PC-3 (cell line): ENCODE data around the gene TMEM267. TPM values are rescaled to one million over a fixed set of nuclear protein-coding genes. Genes with fewer than 3 reads are reported as not detected.
"Not testable (repeated sequence)": the region's sequence is repeated elsewhere in the genome, so short reads cannot be mapped to it uniquely, and the experiment has no call there.

Experiments used
- ATAC-seq: fragments of 200-7000 bp; cut with Tn5 transposase; 2 replicates; pipeline ENCODE4 v1.9.1; 2020; ENCODE audit warnings: mild to moderate bottlenecking, moderate library complexity
- BruUV-seq: library from RNA; stranded (reverse); fragments of 400-500 nt; replicated peaks from 2 replicates; lab custom pipeline; 2021; lab: Mats Ljungman, UMichigan
- CTCF ChIA-PET: fragments of 300-600 bp; sonication (Branson Sonifier 250); formaldehyde crosslinking; loops from one replicate; lab custom pipeline; 2022; ENCODE audit warnings: antibody characterized with exemption; lab: Charles Lee
- POLR2A ChIA-PET: fragments of 300-600 bp; sonication (Branson Sonifier 250); formaldehyde crosslinking; loops from one replicate; lab custom pipeline; 2022; ENCODE audit warnings: antibody characterized with exemption; ENCODE audit not compliant: unreplicated experiment; lab: Charles Lee
- DNase-seq: peaks from one replicate; pipeline ENCODE4 v3.0.0-alpha.2; 2015
- H2AFZ ChIP-seq: fragments of 300-600 bp; sonication (generic); 2 replicates; pipeline ENCODE4 v1.6.0; 2016; ENCODE audit warnings: antibody characterized with exemption, low read length
- H3F3A ChIP-seq: fragments of 300-600 bp; sonication (generic); one replicate; pipeline ENCODE4 v1.6.0; 2017; ENCODE audit warnings: antibody characterized with exemption, low read length, control low read depth, mild to moderate bottlenecking; ENCODE audit not compliant: unreplicated experiment
- H3K27ac ChIP-seq: fragments of 300-600 bp; sonication (generic); 2 replicates; pipeline ENCODE4 v1.5.1; 2016; ENCODE audit warnings: mild to moderate bottlenecking, low read length
- H3K27me3 ChIP-seq: fragments of 300-600 bp; sonication (generic); 2 replicates; pipeline ENCODE4 v1.6.1; 2016; ENCODE audit warnings: low read length, mixed read lengths
- H3K36me3 ChIP-seq: fragments of 300-600 bp; sonication (generic); 2 replicates; pipeline ENCODE4 v1.6.1; 2016; ENCODE audit warnings: low read depth, mixed run types, low read length, mixed read lengths
- H3K4me1 ChIP-seq: fragments of 300-600 bp; sonication (generic); 2 replicates; pipeline ENCODE4 v1.5.1; 2016; ENCODE audit warnings: low read length; ENCODE audit not compliant: insufficient read depth
- H3K4me2 ChIP-seq: fragments of 300-600 bp; sonication (generic); 2 replicates; pipeline ENCODE4 v1.6.0; 2016; ENCODE audit warnings: low read length
- H3K4me3 ChIP-seq: fragments of 300-600 bp; sonication (generic); 2 replicates; pipeline ENCODE4 v1.5.1; 2016; ENCODE audit warnings: mild to moderate bottlenecking, low read length, mixed read lengths
- H3K79me2 ChIP-seq: fragments of 300-600 bp; sonication (generic); 2 replicates; pipeline ENCODE4 v1.6.1; 2017; ENCODE audit warnings: low read length, mixed read lengths
- H3K9ac ChIP-seq: fragments of 300-600 bp; sonication (generic); 2 replicates; pipeline ENCODE4 v1.6.0; 2016; ENCODE audit warnings: mild to moderate bottlenecking, low read length
- H3K9me2 ChIP-seq: fragments of 300-600 bp; sonication (generic); replicated peaks from 2 replicates; pipeline ENCODE4 v1.6.1; 2016; ENCODE audit warnings: mixed run types, low read length, mixed read lengths
- H3K9me3 ChIP-seq: fragments of 300-600 bp; sonication (generic); 2 replicates; pipeline ENCODE4 v1.6.1; 2016; ENCODE audit warnings: low read length, mixed read lengths
- H4K20me1 ChIP-seq: fragments of 300-600 bp; sonication (generic); 2 replicates; pipeline ENCODE4 v1.6.1; 2016; ENCODE audit warnings: low read length, mixed read lengths
- EZH2 ChIP-seq: fragments of 300-600 bp; sonication (generic); IDR thresholded peaks from one replicate; pipeline ENCODE4 v1.6.1; 2017; ENCODE audit warnings: antibody characterized with exemption, mild to moderate bottlenecking, low read length; ENCODE audit not compliant: unreplicated experiment
- EZH2phosphoT487 ChIP-seq: fragments of 300-600 bp; sonication (generic); IDR thresholded peaks from 2 replicates; pipeline ENCODE4 v1.6.1; 2018; ENCODE audit warnings: mild to moderate bottlenecking, antibody characterized with exemption, low read length, borderline replicate concordance
- intact Hi-C: fragments of 100-400 bp; cut with micrococcal nuclease; formaldehyde crosslinking; loops from 2 replicates; pipeline ENCODE4 v1.9.0; 2023
- total RNA-seq: library from RNA; depleted of rRNA; stranded (reverse); fragments of >200 nt; gene quantifications from 2 replicates; pipeline ENCODE4 v1.2.3, GENCODE V29; 2014
- TF ChIP-seq, protein P1 (sequence below): fragments of 300-600 bp; sonication (generic); conservative IDR thresholded peaks from 2 replicates; pipeline ENCODE4 v1.5.1; 2017; ENCODE audit warnings: antibody characterized with exemption, low read depth, mild to moderate bottlenecking, low read length

TMEM267 gene
- total RNA-seq, 1 experiment from 2014 or later: 10.0 TPM

DNA sequence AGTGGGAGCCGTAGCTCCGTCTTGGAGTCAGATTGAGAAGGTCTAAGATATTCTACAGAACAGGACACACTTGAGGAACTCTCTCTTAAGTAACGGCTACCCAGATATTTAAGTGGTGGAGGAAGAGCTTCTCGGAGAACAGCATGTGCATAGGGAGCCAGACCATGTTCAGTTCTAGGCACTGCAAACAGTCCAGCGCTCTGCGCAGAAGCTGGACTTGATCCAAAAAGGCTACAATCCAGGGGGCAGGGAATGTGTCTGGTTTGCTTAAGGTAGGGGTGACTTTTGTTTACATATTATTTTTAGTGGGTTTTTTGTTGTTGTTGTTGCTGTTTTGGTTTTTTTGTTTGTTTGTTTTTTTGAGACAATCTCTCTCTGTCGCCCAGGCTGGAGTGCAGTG is 54.6 kb downstream of the TMEM267 start:
- no peak overlapping the region for H3K4me3 ChIP-seq
- BruUV-seq: no TSS peak
- TF ChIP-seq EZH2phosphoT487: no peak
- TF ChIP-seq, protein P1, sequence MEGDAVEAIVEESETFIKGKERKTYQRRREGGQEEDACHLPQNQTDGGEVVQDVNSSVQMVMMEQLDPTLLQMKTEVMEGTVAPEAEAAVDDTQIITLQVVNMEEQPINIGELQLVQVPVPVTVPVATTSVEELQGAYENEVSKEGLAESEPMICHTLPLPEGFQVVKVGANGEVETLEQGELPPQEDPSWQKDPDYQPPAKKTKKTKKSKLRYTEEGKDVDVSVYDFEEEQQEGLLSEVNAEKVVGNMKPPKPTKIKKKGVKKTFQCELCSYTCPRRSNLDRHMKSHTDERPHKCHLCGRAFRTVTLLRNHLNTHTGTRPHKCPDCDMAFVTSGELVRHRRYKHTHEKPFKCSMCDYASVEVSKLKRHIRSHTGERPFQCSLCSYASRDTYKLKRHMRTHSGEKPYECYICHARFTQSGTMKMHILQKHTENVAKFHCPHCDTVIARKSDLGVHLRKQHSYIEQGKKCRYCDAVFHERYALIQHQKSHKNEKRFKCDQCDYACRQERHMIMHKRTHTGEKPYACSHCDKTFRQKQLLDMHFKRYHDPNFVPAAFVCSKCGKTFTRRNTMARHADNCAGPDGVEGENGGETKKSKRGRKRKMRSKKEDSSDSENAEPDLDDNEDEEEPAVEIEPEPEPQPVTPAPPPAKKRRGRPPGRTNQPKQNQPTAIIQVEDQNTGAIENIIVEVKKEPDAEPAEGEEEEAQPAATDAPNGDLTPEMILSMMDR: no peak
- TF ChIP-seq EZH2: no peak
- DNase-seq (no peak), ATAC-seq (no peak)
- no peaks in the 10 kb centered on the region for H3K27me3 ChIP-seq
- peaks cover 4% of the 10 kb centered on the region for H3F3A ChIP-seq
- no peak overlapping the region for H3K4me2 ChIP-seq
- intact Hi-C loops: no loop called here
- H2AFZ ChIP-seq: no peak overlapping the region
- no peaks in the 10 kb centered on the region for H4K20me1 ChIP-seq
- H3K36me3 ChIP-seq: no peaks in the 10 kb centered on the region
- CTCF ChIA-PET: no interaction called here
- POLR2A ChIA-PET: no interaction called here
- peaks cover 49% of the 10 kb centered on the region for H3K4me1 ChIP-seq
- H3K9me2 ChIP-seq: no peaks in the 10 kb centered on the region
- H3K9me3 ChIP-seq: no peaks in the 10 kb centered on the region
- no peak overlapping the region for H3K27ac ChIP-seq
- no peaks in the 10 kb centered on the region for H3K79me2 ChIP-seq
- no peak overlapping the region for H3K9ac ChIP-seq

GRCh38 chr5:43427306-43427705 is 56.4 kb downstream of the TMEM267 start:
- CTCF ChIA-PET: no interaction called here
- Histone ChIP-seq H3K9me3 (no peaks in the 10 kb centered on the region), H3K9ac (no peak overlapping the region), H3K36me3 (no peaks in the 10 kb centered on the region), H3K4me1 (peaks cover 36% of the 10 kb centered on the region), H3K9me2 (no peaks in the 10 kb centered on the region), H3K79me2 (no peaks in the 10 kb centered on the region), H3K27ac (peak overlapping the region; percentile 53), H4K20me1 (no peaks in the 10 kb centered on the region), H3K27me3 (no peaks in the 10 kb centered on the region), H3K4me3 (no peak overlapping the region), H3F3A (peaks cover 4% of the 10 kb centered on the region), H2AFZ (no peak overlapping the region), H3K4me2 (no peak overlapping the region; the same call in 1 of the 2 replicates)
- intact Hi-C loops: no loop called here
- no TSS peak for BruUV-seq
- POLR2A ChIA-PET: no interaction called here
- ATAC-seq (no peak), DNase-seq (no peak)
- TF ChIP-seq EZH2phosphoT487: no peak
- TF ChIP-seq, protein P1: no peak
- no peak for TF ChIP-seq EZH2

DNA sequence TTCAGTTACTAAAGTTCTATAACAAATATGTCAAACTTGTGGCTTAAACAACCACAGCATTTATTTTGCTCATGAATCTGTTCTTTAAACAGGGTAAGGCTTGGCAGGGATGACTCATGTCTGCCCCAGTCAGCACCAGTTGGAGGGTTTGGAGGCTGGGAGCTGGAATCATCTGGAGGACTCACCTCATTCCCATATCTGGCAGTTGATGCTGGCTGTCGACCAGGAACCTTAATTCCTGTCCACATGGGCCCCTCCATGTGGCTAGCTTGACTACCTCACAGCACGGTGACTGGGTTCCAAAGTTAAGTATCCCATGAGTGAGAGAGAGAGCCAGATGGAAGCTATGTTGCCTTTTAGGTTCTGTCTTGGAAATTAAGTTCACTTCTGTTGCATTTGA is 57.7 kb downstream of the TMEM267 start:
- intact Hi-C loops: no loop called here
- no peaks in the 10 kb centered on the region for H4K20me1 ChIP-seq
- no peaks in the 10 kb centered on the region for H3K9me2 ChIP-seq
- no peaks in the 10 kb centered on the region for H3F3A ChIP-seq
- H3K27ac ChIP-seq: peak overlapping the region; percentile 55
- CTCF ChIA-PET: no interaction called here
- peak overlapping the region; percentile 40 for H2AFZ ChIP-seq
- H3K4me1 ChIP-seq: peaks cover 38% of the 10 kb centered on the region
- TF ChIP-seq, protein P1: no peak
- TF ChIP-seq EZH2phosphoT487 (no peak), EZH2 (no peak)
- peak overlapping the region; percentile 12; the same call in 1 of the 2 replicates for H3K4me2 ChIP-seq
- H3K36me3 ChIP-seq: no peaks in the 10 kb centered on the region
- DNase-seq (peak; percentile 88), ATAC-seq (peak; percentile 93)
- POLR2A ChIA-PET: no interaction called here
- no peaks in the 10 kb centered on the region for H3K79me2 ChIP-seq
- H3K27me3 ChIP-seq: no peaks in the 10 kb centered on the region
- H3K4me3 ChIP-seq: no peak overlapping the region
- no TSS peak for BruUV-seq
- no peak overlapping the region; the same call in 1 of the 2 replicates for H3K9ac ChIP-seq
- H3K9me3 ChIP-seq: no peaks in the 10 kb centered on the region

GRCh38 chr5:43423086-43423485 is 60.6 kb downstream of the TMEM267 start:
- DNase-seq, CTCF ChIA-PET, H3F3A ChIP-seq, BruUV-seq, H3K4me2 ChIP-seq, H3K79me2 ChIP-seq, POLR2A ChIA-PET, H3K9me3 ChIP-seq, H3K36me3 ChIP-seq, H3K9ac ChIP-seq, intact Hi-C loops, H3K4me3 ChIP-seq, H3K27ac ChIP-seq, H3K9me2 ChIP-seq, H2AFZ ChIP-seq, H4K20me1 ChIP-seq, H3K27me3 ChIP-seq, ATAC-seq: not testable (repeated sequence)
- H3K4me1 ChIP-seq: peaks cover 33% of the 10 kb centered on the region
